B cell (primary cell): ENCODE results near the gene GRP. TPM values are rescaled to one million over a fixed set of nuclear protein-coding genes. Genes with fewer than 3 reads are reported as not detected.

Source experiments
- ATAC-seq: fragments of 200-7000 bp; cut with Tn5 transposase; one replicate; pipeline ENCODE4 v1.10.0; 2021; ENCODE audit warnings: low read depth, mild to moderate bottlenecking, moderate number of reproducible peaks, moderate library complexity
- CTCF ChIA-PET: fragments of 350-600 bp; sonication (Branson Sonifier 250); formaldehyde crosslinking; loops from one replicate; lab custom pipeline; 2021; ENCODE audit warnings: antibody characterized with exemption, inconsistent platforms; lab: Charles Lee
- POLR2A ChIA-PET: fragments of 350-600 bp; sonication (Branson Sonifier 250); formaldehyde crosslinking; loops from one replicate; lab custom pipeline; 2021; ENCODE audit warnings: antibody characterized with exemption; lab: Charles Lee
- DNase-seq: peaks from one replicate; pipeline ENCODE4 v3.0.0; 2013
- H2AFZ ChIP-seq: 2 replicates; pipeline ENCODE4 v1.6.1; 2012; ENCODE audit warnings: mild to moderate bottlenecking, low read depth, low read length; ENCODE audit not compliant: insufficient read depth, poor library complexity, severe bottlenecking
- H3K27ac ChIP-seq, 2 donors: 1 replicate in 1 of 2; 2 replicates in 1 of 2; pipeline ENCODE4 v1.5.1; 2012 to 2013; ENCODE audit warnings: low read length in 2 of 2, mild to moderate bottlenecking in 2 of 2, moderate library complexity in 1 of 2
- H3K27me3 ChIP-seq, 4 experiments: fragments of 200-600 bp in 1 of 4; sonication (generic) in 1 of 4; replicated peaks in 1 of 4; 1 replicate in 2 of 4; 2 replicates in 2 of 4; pipeline versions ENCODE4 v1.6.1 to v1.7.0; 2013 to 2016; ENCODE audit warnings: low read length in 3 of 4, mild to moderate bottlenecking in 2 of 4, mixed read lengths in 1 of 4, moderate library complexity in 1 of 4; ENCODE audit not compliant: insufficient read depth in 4 of 4, control insufficient read depth in 3 of 4; ENCODE audit errors: control extremely low read depth in 1 of 4
- H3K36me3 ChIP-seq, 2 experiments: replicated peaks in 1 of 2; 1 replicate in 1 of 2; 2 replicates in 1 of 2; pipeline versions ENCODE4 v1.6.1 to v1.7.1; 2013; ENCODE audit warnings: low read length in 1 of 2; ENCODE audit not compliant: insufficient read depth in 2 of 2, control insufficient read depth in 1 of 2; ENCODE audit errors: control extremely low read depth in 1 of 2, extremely low read depth in 1 of 2
- H3K4me1 ChIP-seq, 2 donors: fragments of 200-600 bp in 1 of 2; sonication (generic) in 1 of 2; 1 replicate in 1 of 2; 2 replicates in 1 of 2; pipeline versions ENCODE4 v1.5.1 to v1.6.1; 2013 to 2017; ENCODE audit warnings: low read length in 2 of 2; ENCODE audit not compliant: control insufficient read depth in 2 of 2, insufficient read depth in 2 of 2
- H3K4me2 ChIP-seq: replicated peaks from 2 replicates; pipeline ENCODE3; 2012; ENCODE audit warnings: mild to moderate bottlenecking, low read depth, low read length; ENCODE audit not compliant: poor library complexity, severe bottlenecking
- H3K4me3 ChIP-seq, 5 experiments: fragments of 200-600 bp in 1 of 5; sonication (generic) in 1 of 5; 1 replicate in 3 of 5; 2 replicates in 2 of 5; pipeline versions ENCODE4 v1.5.1 to v1.7.0; 2011 to 2016; ENCODE audit warnings: low read length in 4 of 5, mild to moderate bottlenecking in 4 of 5, low read depth in 2 of 5, control low read depth in 1 of 5, moderate library complexity in 1 of 5; ENCODE audit not compliant: insufficient read depth in 1 of 5; ENCODE audit errors: control extremely low read depth in 1 of 5, extremely low read depth in 1 of 5
- H3K79me2 ChIP-seq: fragments of 200-600 bp; sonication (generic); one replicate; pipeline ENCODE4 v1.6.0; 2016; ENCODE audit warnings: low read length; ENCODE audit not compliant: control insufficient read depth, insufficient read depth
- H3K9ac ChIP-seq: fragments of 200-600 bp; sonication (generic); 2 replicates; pipeline ENCODE4 v1.6.1; 2017; ENCODE audit warnings: mild to moderate bottlenecking, low read length, moderate library complexity
- H3K9me3 ChIP-seq, 3 donors: one replicate each; pipeline versions ENCODE4 v1.6.1 to v1.7.1; 2013; ENCODE audit warnings: low read length in 2 of 3; ENCODE audit not compliant: control insufficient read depth in 2 of 3, insufficient read depth in 1 of 3; ENCODE audit errors: control extremely low read depth in 1 of 3
- H4K20me1 ChIP-seq: 2 replicates; pipeline ENCODE4 v1.6.0; 2012; ENCODE audit warnings: mild to moderate bottlenecking, low read length; ENCODE audit not compliant: insufficient read depth, control insufficient read depth, poor library complexity, severe bottlenecking
- H3K27ac Mint-ChIP-seq: one replicate; pipeline ENCODE4 v1.8.0; 2021; ENCODE audit warnings: mixed read lengths
- H3K27me3 Mint-ChIP-seq: one replicate; pipeline ENCODE4 v1.8.0; 2021; ENCODE audit warnings: mixed read lengths
- H3K4me1 Mint-ChIP-seq: one replicate; pipeline ENCODE4 v1.8.0; 2021; ENCODE audit warnings: mixed read lengths
- H3K4me3 Mint-ChIP-seq: one replicate; pipeline ENCODE4 v1.8.0; 2021; ENCODE audit warnings: mixed read lengths
- H3K9me3 Mint-ChIP-seq: one replicate; pipeline ENCODE4 v1.8.0; 2022; ENCODE audit warnings: mixed read lengths; ENCODE audit not compliant: insufficient read depth
- EZH2 ChIP-seq: IDR thresholded peaks from 2 replicates; pipeline ENCODE4 v1.6.1; 2012; ENCODE audit warnings: borderline replicate concordance, low read depth, mild to moderate bottlenecking, moderate library complexity, low read length; ENCODE audit not compliant: insufficient read depth, poor library complexity, severe bottlenecking
- WGBS: methylation state at CpG from one replicate; pipeline ENCODE4 v1.1.5; 2013; ENCODE audit warnings: missing lambda C conversion rate; ENCODE audit not compliant: insufficient coverage; 5-methylcytosine and 5-hydroxymethylcytosine counted together
- intact Hi-C: fragments of 100-400 bp; cut with micrococcal nuclease; formaldehyde crosslinking; loops from one replicate; pipeline ENCODE4 v1.10.0; 2022
- polyA plus RNA-seq: library from polyadenylated mRNA; depleted of rRNA; stranded (reverse); fragments of >200 nt; gene quantifications from 2 replicates; pipeline ENCODE4 v1.2.3, GENCODE V29; 2012
- total RNA-seq, 2 donors: library from RNA; stranded (reverse); fragments of 120-200 nt in 1 of 2; gene quantifications; 1 replicate in 1 of 2; 2 replicates in 1 of 2; pipeline versions ENCODE4 v1.2.3 to v1.2.4, GENCODE V29; 2013 to 2022
- TF ChIP-seq, protein P1 (sequence below): fragments of 200-600 bp; IDR thresholded peaks from one replicate; pipeline ENCODE4 v1.8.0; 2022; ENCODE audit warnings: antibody characterized with exemption, mild to moderate bottlenecking

The GRP gene
- total and polyA plus RNA-seq, 2 donors (not counting 1 experiment from before 2014, with no cell fraction given), result not detected

DNA sequence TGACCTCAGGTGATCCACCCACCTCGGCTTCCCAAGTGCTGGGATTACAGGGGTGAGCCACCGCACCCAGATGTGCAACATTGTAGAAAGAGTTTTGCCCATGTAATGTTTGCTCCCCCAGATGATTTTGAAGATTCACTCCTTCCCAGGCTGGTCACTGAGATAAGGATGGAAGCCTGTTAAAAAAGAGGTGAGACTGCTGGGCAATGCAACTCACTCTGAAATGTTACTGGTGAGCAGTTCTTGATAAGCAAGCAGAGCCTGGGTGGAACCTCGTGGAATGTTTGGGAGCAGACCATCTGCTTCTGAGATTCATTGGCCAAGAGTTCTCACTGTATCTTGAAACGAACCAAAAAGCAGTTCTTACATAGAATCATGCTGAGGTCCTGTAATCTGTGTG, 19.7 kb downstream of the GRP start:
- peaks cover 48% of the 10 kb centered on the region for H3K27me3 Mint-ChIP-seq
- Histone ChIP-seq H2AFZ (no peak overlapping the region), H4K20me1 (no peaks in the 10 kb centered on the region), H3K79me2 (no peaks in the 10 kb centered on the region), H3K27ac (no peak overlapping the region), H3K9me3 (peaks cover 0 to 5% (median 0%) of the 10 kb centered on the region in 3 donors), H3K27me3 (peaks cover 0 to 14% (median 4%) of the 10 kb centered on the region in 4 experiments), H3K4me2 (no peak overlapping the region), H3K36me3 (no peaks in the 10 kb centered on the region), H3K4me3 (no peak overlapping the region), H3K9ac (no peak overlapping the region), H3K4me1 (no peaks in the 10 kb centered on the region)
- WGBS, result 75% methylated on average over 4 of the region's 4 CpGs
- no peak for ATAC-seq
- ChIA-PET CTCF (no interaction called here), POLR2A (no interaction called here)
- no peak overlapping the region for H3K4me3 Mint-ChIP-seq
- TF ChIP-seq, protein P1, sequence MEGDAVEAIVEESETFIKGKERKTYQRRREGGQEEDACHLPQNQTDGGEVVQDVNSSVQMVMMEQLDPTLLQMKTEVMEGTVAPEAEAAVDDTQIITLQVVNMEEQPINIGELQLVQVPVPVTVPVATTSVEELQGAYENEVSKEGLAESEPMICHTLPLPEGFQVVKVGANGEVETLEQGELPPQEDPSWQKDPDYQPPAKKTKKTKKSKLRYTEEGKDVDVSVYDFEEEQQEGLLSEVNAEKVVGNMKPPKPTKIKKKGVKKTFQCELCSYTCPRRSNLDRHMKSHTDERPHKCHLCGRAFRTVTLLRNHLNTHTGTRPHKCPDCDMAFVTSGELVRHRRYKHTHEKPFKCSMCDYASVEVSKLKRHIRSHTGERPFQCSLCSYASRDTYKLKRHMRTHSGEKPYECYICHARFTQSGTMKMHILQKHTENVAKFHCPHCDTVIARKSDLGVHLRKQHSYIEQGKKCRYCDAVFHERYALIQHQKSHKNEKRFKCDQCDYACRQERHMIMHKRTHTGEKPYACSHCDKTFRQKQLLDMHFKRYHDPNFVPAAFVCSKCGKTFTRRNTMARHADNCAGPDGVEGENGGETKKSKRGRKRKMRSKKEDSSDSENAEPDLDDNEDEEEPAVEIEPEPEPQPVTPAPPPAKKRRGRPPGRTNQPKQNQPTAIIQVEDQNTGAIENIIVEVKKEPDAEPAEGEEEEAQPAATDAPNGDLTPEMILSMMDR, result no peak
- TF ChIP-seq EZH2, result no peak
- DNase-seq, result no peak
- H3K9me3 Mint-ChIP-seq, result no peaks in the 10 kb centered on the region
- no peak overlapping the region for H3K27ac Mint-ChIP-seq
- H3K4me1 Mint-ChIP-seq, result no peaks in the 10 kb centered on the region
- intact Hi-C loops, result no loop called here

DNA sequence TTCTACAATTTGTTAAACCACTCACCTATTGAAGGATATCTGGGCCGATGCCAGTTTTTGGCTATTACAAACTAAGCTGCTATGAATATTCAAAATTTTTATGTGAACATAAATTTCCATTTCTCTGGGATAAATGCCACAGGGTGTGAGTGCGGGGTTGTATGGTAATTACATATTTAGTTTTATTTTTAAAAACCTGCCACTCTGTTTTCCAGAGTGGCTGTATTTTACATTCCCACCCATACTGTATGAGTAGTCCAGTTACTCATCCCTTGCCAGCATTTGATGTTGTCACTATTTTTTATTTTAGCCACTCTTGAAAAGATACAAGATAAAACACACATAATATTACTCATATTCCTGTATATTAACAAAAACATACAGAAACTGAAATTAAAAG, 22.9 kb downstream of the GRP start:
- H3K27me3 Mint-ChIP-seq, result peaks cover 69% of the 10 kb centered on the region
- no peak overlapping the region for H2AFZ ChIP-seq

More for the DNA sequence above, 22.9 kb downstream of the GRP start:
- DNase-seq (no peak), ATAC-seq (no peak)
- H3K4me3 Mint-ChIP-seq, result no peak overlapping the region
- no peaks in the 10 kb centered on the region for H4K20me1 ChIP-seq
- no peaks in the 10 kb centered on the region for H3K79me2 ChIP-seq
- peaks cover 0 to 20% (median 9%) of the 10 kb centered on the region in 4 experiments for H3K27me3 ChIP-seq
- H3K9me3 ChIP-seq, result peaks cover 0 to 5% (median 0%) of the 10 kb centered on the region in 3 donors
- no peak overlapping the region for H3K4me2 ChIP-seq
- ChIA-PET POLR2A (no interaction called here), CTCF (no interaction called here)
- TF ChIP-seq EZH2, result no peak
- TF ChIP-seq, protein P1, result no peak
- no peak overlapping the region for H3K4me3 ChIP-seq
- H3K36me3 ChIP-seq, result no peaks in the 10 kb centered on the region
- no peak overlapping the region for H3K9ac ChIP-seq
- no peaks in the 10 kb centered on the region for H3K4me1 Mint-ChIP-seq
- H3K27ac Mint-ChIP-seq, result no peak overlapping the region
- no peaks in the 10 kb centered on the region for H3K9me3 Mint-ChIP-seq
- no peak overlapping the region for H3K27ac ChIP-seq
- H3K4me1 ChIP-seq, result no peaks in the 10 kb centered on the region
- intact Hi-C loops, result no loop called here
- WGBS, result no CpG with 5 or more reads among the region's 2 CpGs
